GM13977 (cell line): ENCODE data around the gene METTL24.
"Not testable (repeated sequence)": the region's sequence is repeated elsewhere in the genome, so short reads cannot be mapped to it uniquely, and the experiment has no call there.

ENCODE experiments used
- DNase-seq: peaks from one replicate; pipeline ENCODE4 v3.0.0; 2012; ENCODE audit warnings: low spot score
- in situ Hi-C: fragments of 300-500 bp; cut with MboI; formaldehyde crosslinking; loops from one replicate; pipeline ENCODE4 v1.12.0; 2022; ENCODE audit warnings: low sequenced_read_pairs, low pct_unique_long_range_greater_than_20kb, mixed read lengths, inconsistent platforms; ENCODE audit not compliant: unreplicated experiment
- TF ChIP-seq, protein P1 (sequence below): IDR thresholded peaks from 2 replicates; pipeline ENCODE4 v1.5.1; 2012; ENCODE audit warnings: mild to moderate bottlenecking, control low read depth; ENCODE audit not compliant: insufficient read depth; ENCODE audit errors: extremely low read depth, missing control alignments

The METTL24 gene

DNA sequence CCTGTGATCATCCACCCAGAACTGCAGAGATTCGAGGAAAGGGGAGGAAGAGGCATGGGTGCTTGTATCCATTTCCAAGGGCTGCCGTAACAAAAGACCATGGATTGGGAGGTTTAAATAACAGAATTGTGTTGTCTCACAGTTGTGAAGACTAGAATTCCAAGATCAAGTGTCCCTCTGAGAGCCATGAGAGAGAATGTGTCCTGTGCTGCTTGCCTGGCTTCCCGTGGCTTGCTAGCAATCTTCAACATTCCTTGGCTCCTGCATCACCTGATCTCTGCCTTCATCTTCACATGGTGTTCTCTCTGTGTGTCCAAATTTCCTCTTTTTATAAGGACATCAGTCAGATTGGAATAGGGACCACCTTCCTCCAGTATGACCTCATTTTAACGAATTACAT is 108.1 kb downstream of the METTL24 start:
- TF ChIP-seq, protein P1, sequence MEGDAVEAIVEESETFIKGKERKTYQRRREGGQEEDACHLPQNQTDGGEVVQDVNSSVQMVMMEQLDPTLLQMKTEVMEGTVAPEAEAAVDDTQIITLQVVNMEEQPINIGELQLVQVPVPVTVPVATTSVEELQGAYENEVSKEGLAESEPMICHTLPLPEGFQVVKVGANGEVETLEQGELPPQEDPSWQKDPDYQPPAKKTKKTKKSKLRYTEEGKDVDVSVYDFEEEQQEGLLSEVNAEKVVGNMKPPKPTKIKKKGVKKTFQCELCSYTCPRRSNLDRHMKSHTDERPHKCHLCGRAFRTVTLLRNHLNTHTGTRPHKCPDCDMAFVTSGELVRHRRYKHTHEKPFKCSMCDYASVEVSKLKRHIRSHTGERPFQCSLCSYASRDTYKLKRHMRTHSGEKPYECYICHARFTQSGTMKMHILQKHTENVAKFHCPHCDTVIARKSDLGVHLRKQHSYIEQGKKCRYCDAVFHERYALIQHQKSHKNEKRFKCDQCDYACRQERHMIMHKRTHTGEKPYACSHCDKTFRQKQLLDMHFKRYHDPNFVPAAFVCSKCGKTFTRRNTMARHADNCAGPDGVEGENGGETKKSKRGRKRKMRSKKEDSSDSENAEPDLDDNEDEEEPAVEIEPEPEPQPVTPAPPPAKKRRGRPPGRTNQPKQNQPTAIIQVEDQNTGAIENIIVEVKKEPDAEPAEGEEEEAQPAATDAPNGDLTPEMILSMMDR: no peak
- in situ Hi-C loops: no loop called here
- no peak for DNase-seq

DNA sequence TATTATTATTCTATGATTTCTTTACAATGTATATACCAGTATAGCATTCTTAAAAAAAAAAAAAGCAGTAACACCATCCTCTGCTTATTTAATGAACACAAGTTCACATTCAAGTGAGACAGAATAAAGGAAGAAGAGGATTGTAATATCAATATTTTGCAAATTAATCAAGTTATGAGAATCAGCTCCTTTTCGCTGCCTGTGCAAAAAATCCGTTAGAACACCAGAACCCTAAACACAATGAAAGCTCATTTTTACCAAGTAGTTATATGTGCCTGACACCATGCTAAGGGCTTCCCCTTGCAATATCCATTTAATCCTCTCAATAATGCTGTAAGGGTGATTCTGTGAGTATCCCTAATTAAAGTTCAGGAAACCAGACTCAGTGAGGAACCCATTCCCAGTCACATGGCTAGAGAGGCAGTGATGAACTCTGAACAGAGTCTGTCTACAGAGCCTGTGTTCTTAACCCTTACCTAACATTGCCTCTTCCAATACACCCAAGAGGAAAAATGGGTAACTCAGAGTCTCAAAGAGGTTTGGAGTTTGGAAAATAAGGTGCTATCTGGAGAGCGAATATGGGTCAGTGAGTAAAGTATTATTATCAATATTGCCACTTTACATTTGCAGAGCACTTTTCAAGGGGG is 111.1 kb downstream of the METTL24 start:
- no peak for DNase-seq
- in situ Hi-C loops: no loop called here
- TF ChIP-seq, protein P1: no peak

DNA sequence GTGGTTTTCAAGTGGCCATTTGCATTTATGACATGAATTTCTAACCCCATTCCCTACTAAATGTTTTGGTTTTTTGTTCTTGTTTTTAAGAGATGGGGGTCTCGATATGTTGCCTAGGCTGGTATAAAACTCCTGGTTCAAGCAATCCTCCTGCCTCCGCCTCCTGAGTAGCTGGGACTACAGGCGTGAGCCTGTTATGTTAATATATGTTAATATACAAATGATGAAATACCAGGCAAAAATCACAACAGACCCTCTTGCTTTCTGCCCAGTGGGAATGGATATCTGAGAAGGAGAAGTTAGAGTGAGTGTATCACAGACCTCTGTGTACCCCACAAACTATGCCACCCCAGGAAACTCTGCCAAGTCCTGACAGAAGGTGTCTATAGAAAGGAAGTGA is 111.8 kb downstream of the METTL24 start:
- TF ChIP-seq, protein P1: no peak
- no peak for DNase-seq
- in situ Hi-C loops: no loop called here

DNA sequence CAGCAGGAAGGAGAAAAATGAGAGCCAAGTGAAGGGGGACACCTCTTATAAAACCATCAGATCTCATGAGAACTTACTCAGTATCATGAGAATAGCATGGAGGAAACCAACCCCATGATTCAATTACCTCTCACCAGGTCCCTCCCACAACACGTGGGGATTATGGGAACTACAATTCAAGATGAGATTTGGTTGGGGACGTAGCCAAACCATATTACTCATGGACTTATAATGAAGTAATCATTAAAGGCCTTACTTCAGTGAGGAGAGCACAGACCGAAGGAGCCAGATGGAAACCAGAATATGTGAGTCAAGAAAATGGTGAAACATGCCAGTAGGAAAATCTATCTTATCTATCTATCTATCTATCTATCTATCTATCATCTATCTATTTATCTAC is 113.5 kb downstream of the METTL24 start:
- in situ Hi-C loops, DNase-seq: not testable (repeated sequence)

DNA sequence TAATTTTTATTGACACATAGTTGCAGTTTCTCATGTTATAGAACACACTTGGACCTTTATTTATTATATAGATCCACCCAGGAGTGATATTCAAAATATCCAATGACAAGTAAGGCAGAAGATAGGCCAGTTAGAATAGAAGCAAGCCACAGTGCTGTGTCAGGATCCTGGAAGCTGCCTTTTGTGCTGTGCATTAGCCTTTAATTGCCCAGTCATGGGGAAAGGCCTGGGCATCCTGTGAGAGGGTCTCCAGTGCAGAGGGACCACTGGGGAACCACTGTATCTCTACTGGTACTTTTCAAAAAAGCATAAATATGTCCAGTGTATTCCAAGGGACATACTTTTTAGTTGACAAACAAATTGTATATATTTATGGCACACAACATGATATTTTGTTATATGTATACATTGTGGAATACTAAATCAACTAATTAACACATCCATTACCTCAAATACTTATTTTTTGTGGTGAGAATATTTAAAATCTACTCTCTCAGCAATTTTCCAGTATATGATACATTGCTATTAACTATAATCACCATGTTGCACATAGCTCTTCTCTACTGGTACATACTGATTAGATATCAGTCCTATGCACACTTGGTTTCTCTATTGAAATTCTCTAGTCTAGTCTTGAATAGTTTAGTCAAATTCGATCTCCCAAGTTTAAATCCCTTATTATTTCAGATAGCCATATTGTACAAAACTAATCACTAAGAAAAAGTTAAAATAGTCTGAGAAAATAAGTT is 118.4 kb downstream of the METTL24 start:
- TF ChIP-seq, protein P1: no peak
- in situ Hi-C loops: no loop called here
- no peak for DNase-seq

DNA sequence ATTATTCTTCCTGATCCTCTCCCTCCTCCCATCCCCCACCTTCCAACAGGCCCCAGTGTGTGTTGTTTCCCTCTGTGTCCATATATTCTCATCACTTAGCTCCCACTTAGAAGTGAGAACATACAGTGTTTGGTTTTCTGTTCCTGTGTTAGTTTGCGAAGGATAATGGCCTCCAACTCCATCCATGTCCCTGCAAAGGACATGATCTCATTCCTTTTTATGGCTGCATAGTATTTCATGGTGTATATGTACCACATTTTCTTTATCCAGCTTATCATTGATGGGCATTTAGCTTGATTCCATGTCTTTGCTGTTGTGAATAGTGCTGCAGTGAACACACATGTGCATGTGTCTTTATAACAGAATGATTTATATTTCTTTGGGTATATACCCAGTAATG is 122.1 kb downstream of the METTL24 start:
- in situ Hi-C loops, DNase-seq: not testable (repeated sequence)

DNA sequence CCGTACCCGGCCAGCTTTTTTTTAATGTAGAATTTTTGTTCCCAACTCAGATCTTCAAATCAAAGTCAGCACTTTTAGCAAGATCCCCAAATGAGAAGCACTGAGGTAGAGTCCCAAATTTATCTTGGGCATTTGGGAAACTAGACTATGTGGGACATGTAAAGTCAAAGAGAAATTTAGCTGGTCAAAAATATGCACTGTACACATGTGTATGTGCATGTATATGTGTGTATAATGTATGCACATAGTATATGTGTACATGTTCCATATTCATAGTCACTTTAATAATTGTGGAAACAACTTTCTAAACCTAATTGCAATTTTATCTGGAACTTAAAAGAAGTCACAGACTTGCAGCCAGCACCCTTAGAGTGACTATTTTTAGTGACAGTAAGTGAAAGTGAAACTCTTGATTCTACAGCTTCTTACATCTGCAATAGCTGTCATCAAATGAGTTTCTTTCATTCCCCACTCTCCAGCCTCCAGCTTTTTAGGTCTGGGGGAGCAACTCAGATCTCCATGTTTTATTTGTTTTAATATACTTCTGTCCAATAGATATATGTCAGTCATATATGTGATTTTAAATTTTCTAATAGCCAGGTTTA is 124.3 kb downstream of the METTL24 start:
- TF ChIP-seq, protein P1: no peak
- in situ Hi-C loops: no loop called here
- DNase-seq: peak; percentile 67
